HepG2 (cell line): ENCODE data around the gene ASIC3. TPM values are rescaled to one million over a fixed set of nuclear protein-coding genes. Genes with fewer than 3 reads are reported as not detected.

Source experiments
- AGO2 ChIP-seq: fragments of 200-400 bp; formaldehyde crosslinking; optimal IDR thresholded peaks from 2 replicates; pipeline ENCODE3; 2017; ENCODE audit warnings: mild to moderate bottlenecking, low read depth, low read length, moderate library complexity
- CREB3 ChIP-seq: sonication (generic); formaldehyde crosslinking; IDR thresholded peaks from 2 replicates; pipeline ENCODE4 v1.5.0; 2020; ENCODE audit warnings: missing genetic modification reagents
- ERF ChIP-seq: IDR thresholded peaks from 2 replicates; pipeline ENCODE4 v1.6.1; 2018; ENCODE audit warnings: missing biosample characterization, missing genetic modification reagents
- ESRRA ChIP-seq: sonication (generic); formaldehyde crosslinking; IDR thresholded peaks from 2 replicates; pipeline ENCODE4 v1.5.1; 2020; ENCODE audit warnings: mild to moderate bottlenecking, low read depth, missing genetic modification reagents
- KIAA2018 ChIP-seq: sonication (generic); formaldehyde crosslinking; IDR thresholded peaks from 2 replicates; pipeline ENCODE4 v1.5.0; 2020; ENCODE audit warnings: mild to moderate bottlenecking, missing genetic modification reagents, borderline replicate concordance
- MIER2 ChIP-seq: IDR thresholded peaks from 2 replicates; pipeline ENCODE4 v1.6.1; 2016; ENCODE audit warnings: missing biosample characterization, missing genetic modification reagents
- TBL1XR1 ChIP-seq: fragments of 150-350 bp; IDR thresholded peaks from 2 replicates; pipeline ENCODE4 v1.6.1; 2014; ENCODE audit warnings: borderline replicate concordance, low read length; ENCODE audit not compliant: partially characterized antibody
- ZBTB20 ChIP-seq: sonication (generic); formaldehyde crosslinking; IDR thresholded peaks from 2 replicates; pipeline ENCODE4 v1.8.1; 2023; ENCODE audit warnings: missing genetic modification reagents, low read depth, mild to moderate bottlenecking, borderline replicate concordance
- ZNF281 ChIP-seq: sonication (generic); formaldehyde crosslinking; IDR thresholded peaks from 2 replicates; pipeline ENCODE4 v1.4.0; 2020; ENCODE audit warnings: missing genetic modification reagents, borderline replicate concordance
- ZNF44 ChIP-seq: sonication (generic); formaldehyde crosslinking; IDR thresholded peaks from 2 replicates; pipeline ENCODE4 v1.5.1; 2020; ENCODE audit warnings: mild to moderate bottlenecking, missing genetic modification reagents
- ZNF484 ChIP-seq: sonication (generic); formaldehyde crosslinking; IDR thresholded peaks from 2 replicates; pipeline ENCODE4 v1.5.1; 2020; ENCODE audit warnings: mild to moderate bottlenecking, low read depth, missing genetic modification reagents, borderline replicate concordance
- ZNF781 ChIP-seq: sonication (generic); formaldehyde crosslinking; IDR thresholded peaks from 2 replicates; pipeline ENCODE4 v1.5.1; 2020; ENCODE audit warnings: borderline replicate concordance, mild to moderate bottlenecking, missing genetic modification reagents; ENCODE audit errors: not compliant biosample characterization
- ZNF790 ChIP-seq: sonication (generic); formaldehyde crosslinking; IDR thresholded peaks from 2 replicates; pipeline ENCODE4 v1.8.0; 2022; ENCODE audit warnings: missing genetic modification reagents, mild to moderate bottlenecking, borderline replicate concordance
- ZSCAN22 ChIP-seq: sonication (generic); formaldehyde crosslinking; IDR thresholded peaks from 2 replicates; pipeline ENCODE4 v1.4.0; 2020; ENCODE audit warnings: mild to moderate bottlenecking, missing genetic modification reagents
- polyA plus RNA-seq, 8 experiments: library from polyadenylated mRNA; depleted of rRNA in 3 of 8; stranded (reverse) in 7 of 8; unstranded in 1 of 8; fragments of >200 nt; fragmentation: Illumina TruSeq in 4 of 8; extraction: Trizol in 4 of 8; gene quantifications; 2 replicates each; pipeline versions ENCODE4 v1.2.1 to v1.2.3, GENCODE V29; 2011 to 2016; ENCODE audit warnings: low read depth in 4 of 8, missing spikeins in 1 of 8, mixed read lengths in 1 of 8; ENCODE audit not compliant: insufficient read depth in 1 of 8
- total RNA-seq, 5 experiments: library from RNA; depleted of rRNA; stranded (reverse); fragments of >200 nt; fragmentation: Illumina TruSeq; extraction: Trizol; gene quantifications; 2 replicates each; pipeline ENCODE4 v1.2.3, GENCODE V29; 2016; ENCODE audit warnings: low read depth in 1 of 5
- TF ChIP-seq, protein P1 (sequence below): sonication (generic); formaldehyde crosslinking; IDR thresholded peaks from 2 replicates; pipeline ENCODE4 v1.4.0; 2020; ENCODE audit warnings: missing genetic modification reagents

Gene ASIC3
- total and polyA plus RNA-seq, 2 of the 13 experiments (the other 11 are each of a cell fraction or from before 2014, with no cell fraction given) = 0.51 TPM; not detected in 1

DNA sequence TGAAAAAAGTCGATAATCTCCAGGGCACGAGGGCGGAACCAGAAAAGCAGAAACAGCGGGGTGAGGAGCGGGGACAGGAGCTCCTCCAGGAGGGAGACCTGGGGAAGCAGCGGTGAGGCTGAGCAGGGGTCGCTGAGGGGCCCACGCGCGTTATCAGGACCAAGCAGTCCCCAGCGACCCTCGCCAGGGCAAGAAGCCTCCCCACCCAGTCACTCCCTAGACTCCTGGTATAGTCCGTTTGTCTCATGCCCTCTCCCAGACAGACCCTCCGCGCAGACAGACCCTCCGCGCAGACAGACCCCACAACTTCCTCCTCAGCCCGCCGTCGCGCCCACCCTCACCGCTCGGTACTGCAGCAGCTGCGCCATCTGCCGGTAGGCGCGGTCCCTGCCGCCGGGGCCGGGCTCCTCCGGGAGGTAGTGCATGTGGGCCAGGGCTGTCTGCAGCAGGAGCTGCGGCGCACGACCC is 30.3 kb upstream of the ASIC3 start (continued):
- no peak for TF ChIP-seq KIAA2018 (CRISPR knock-in tag)
- TF ChIP-seq ESRRA = no peak
- TF ChIP-seq ERF = 0 out of 2 replicates have a peak, but pooled peaks have one; percentile 36
- TF ChIP-seq ZSCAN22 (CRISPR knock-in tag) = no peak
- no peak for TF ChIP-seq ZNF484 (CRISPR knock-in tag)
- TF ChIP-seq TBL1XR1 = no peak
- no peak for TF ChIP-seq ZNF790 (CRISPR knock-in tag)
- no peak for TF ChIP-seq ZNF781 (CRISPR knock-in tag)
- TF ChIP-seq CREB3 = no peak
- no peak; the same call in 1 of the 2 replicates for TF ChIP-seq MIER2 (CRISPR knock-in tag)
- TF ChIP-seq ZNF281 (CRISPR knock-in tag) = 0 out of 2 replicates have a peak, but pooled peaks have one; percentile 42
- TF ChIP-seq ZBTB20 (CRISPR knock-in tag) = no peak
- TF ChIP-seq AGO2 = no peak
- no peak for TF ChIP-seq ZNF44 (CRISPR knock-in tag)
- TF ChIP-seq, protein P1, sequence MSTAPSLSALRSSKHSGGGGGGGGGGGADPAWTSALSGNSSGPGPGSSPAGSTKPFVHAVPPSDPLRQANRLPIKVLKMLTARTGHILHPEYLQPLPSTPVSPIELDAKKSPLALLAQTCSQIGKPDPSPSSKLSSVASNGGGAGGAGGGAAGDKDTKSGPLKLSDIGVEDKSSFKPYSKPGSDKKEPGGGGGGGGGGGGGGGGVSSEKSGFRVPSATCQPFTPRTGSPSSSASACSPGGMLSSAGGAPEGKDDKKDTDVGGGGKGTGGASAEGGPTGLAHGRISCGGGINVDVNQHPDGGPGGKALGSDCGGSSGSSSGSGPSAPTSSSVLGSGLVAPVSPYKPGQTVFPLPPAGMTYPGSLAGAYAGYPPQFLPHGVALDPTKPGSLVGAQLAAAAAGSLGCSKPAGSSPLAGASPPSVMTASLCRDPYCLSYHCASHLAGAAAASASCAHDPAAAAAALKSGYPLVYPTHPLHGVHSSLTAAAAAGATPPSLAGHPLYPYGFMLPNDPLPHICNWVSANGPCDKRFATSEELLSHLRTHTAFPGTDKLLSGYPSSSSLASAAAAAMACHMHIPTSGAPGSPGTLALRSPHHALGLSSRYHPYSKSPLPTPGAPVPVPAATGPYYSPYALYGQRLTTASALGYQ (CRISPR knock-in tag) = no peak
